A172 (cell line): Measurements from ENCODE around the gene BLACAT1. TPM values are rescaled to one million over a fixed set of nuclear protein-coding genes. Genes with fewer than 3 reads are reported as not detected.
"Not testable (repeated sequence)": the region's sequence is repeated elsewhere in the genome, so short reads cannot be mapped to it uniquely, and the experiment has no call there.

Source experiments
- DNase-seq: peaks from one replicate; pipeline ENCODE4 v3.0.0-alpha.2; 2015; ENCODE audit warnings: low spot score
- total RNA-seq: library from RNA; depleted of rRNA; stranded (reverse); fragments of >200 nt; shearing (Covaris generic); gene quantifications from 2 replicates; pipeline ENCODE4 v1.2.3, GENCODE V29; 2014

The BLACAT1 gene
- total RNA-seq, 1 experiment from 2014 or later = 0.28 TPM

- no peak for DNase-seq
These were observed 14.2 kb downstream of the BLACAT1 start for GRCh38 chr1:205441716-205442050.

GRCh38 chr1:205441318-205441633 lies 14.6 kb downstream of the BLACAT1 start:
- no peak for DNase-seq

GRCh38 chr1:205440476-205441317 lies 15.1 kb downstream of the BLACAT1 start:
- peak; percentile 93 for DNase-seq

- DNase-seq = no peak
These were observed 15.7 kb downstream of the BLACAT1 start for GRCh38 chr1:205440121-205440475.

GRCh38 chr1:205438213-205439158 lies 17.4 kb downstream of the BLACAT1 start:
- DNase-seq = peak; percentile 85

GRCh38 chr1:205437570-205437969 lies 18.3 kb downstream of the BLACAT1 start:
- no peak for DNase-seq

- DNase-seq = no peak
These were observed 19.0 kb downstream of the BLACAT1 start for GRCh38 chr1:205436776-205437410.

GRCh38 chr1:205435578-205436573 lies 20.0 kb downstream of the BLACAT1 start:
- DNase-seq = no peak

- DNase-seq = no peak
These were observed 21.1 kb downstream of the BLACAT1 start for GRCh38 chr1:205434738-205435137.

- DNase-seq = not testable (repeated sequence)
These were observed 23.2 kb downstream of the BLACAT1 start for GRCh38 chr1:205432692-205433091.

- DNase-seq = no peak
These were observed 23.7 kb downstream of the BLACAT1 start for GRCh38 chr1:205432116-205432515.

- DNase-seq = peak; percentile 50
These were observed 25.0 kb downstream of the BLACAT1 start for GRCh38 chr1:205430696-205431305.

GRCh38 chr1:205429762-205430695 lies 25.8 kb downstream of the BLACAT1 start:
- DNase-seq = no peak

GRCh38 chr1:205424901-205425600 lies 30.8 kb downstream of the BLACAT1 start:
- no peak for DNase-seq

GRCh38 chr1:205423814-205424399 lies 31.9 kb downstream of the BLACAT1 start:
- no peak for DNase-seq

GRCh38 chr1:205422993-205423642 lies 32.7 kb downstream of the BLACAT1 start:
- no peak for DNase-seq

GRCh38 chr1:205421798-205422197 lies 34.0 kb downstream of the BLACAT1 start, which contains the start of gene LEMD1:
Gene LEMD1, minus strand, starts transcription at chr1:205422056. Its CDS starts 1,520 bp downstream, at chr1:205420536.
- DNase-seq = no peak

GRCh38 chr1:205420938-205421337 lies 34.9 kb downstream of the BLACAT1 start:
- DNase-seq = no peak
